Kasumi-1 (cell line): Measurements from ENCODE around the gene PDCD4.

ENCODE experiments used
- DNase-seq, 2 experiments: peaks; one replicate each; lab custom pipeline; 2025; lab: John Stamatoyannopoulos, UW

PDCD4 gene

GRCh38 chr10:110919349-110919931 is 47.7 kb downstream of the PDCD4 start, which contains the start of gene SHOC2:
Gene SHOC2 (plus strand): TSS chr10:110919604. CDS start chr10:110964359, 44,755 bp downstream.
- DNase-seq: no peak

DNA sequence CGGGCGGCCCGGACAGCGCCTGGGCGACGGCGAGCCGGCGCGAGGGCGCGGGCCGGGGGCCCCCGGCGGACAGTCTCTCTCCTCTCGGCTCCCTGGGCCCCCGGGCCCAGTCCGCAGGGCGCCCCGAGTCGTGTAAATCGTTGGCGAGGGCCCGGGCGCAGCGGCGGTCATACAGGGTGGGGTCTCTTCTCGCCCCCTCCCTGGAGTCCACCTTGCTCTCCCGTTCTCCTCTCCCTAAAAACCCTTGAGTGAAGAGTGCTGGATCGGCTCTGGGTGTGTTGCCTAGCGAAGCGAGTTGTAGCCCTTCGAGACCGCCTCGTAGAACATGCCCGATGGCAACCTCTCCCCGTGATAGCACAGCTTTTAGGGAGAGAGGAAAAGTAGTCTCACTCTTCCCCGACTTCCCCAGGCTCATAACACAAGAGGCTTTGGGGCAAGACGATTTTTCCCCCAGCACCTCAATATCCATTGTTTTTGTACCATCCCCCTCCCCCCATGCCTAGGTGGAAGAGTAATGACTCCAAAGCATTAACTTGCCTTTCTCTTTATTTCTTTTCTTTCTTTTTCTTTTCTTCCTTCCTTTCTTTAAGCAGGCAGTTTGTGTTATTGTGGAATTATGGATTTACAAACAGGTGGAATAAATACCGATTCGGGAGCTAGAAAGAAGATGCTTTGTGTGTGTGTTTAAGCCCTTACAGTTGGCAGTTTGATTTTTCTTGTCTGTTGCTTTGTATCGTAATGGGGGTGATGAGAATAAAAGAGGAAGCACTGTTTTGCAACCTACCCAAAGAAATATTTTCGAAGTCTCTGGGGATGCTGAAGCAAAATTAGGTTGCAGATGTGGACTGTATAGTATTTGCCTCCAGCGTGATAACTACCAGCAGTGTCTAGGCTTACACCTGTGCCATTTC is 48.5 kb downstream of the PDCD4 start:
- peak; percentile 92 to 96 for DNase-seq

- no peak for DNase-seq
Measured at GRCh38 chr10:110923856-110924493, 52.2 kb downstream of the PDCD4 start.

DNA sequence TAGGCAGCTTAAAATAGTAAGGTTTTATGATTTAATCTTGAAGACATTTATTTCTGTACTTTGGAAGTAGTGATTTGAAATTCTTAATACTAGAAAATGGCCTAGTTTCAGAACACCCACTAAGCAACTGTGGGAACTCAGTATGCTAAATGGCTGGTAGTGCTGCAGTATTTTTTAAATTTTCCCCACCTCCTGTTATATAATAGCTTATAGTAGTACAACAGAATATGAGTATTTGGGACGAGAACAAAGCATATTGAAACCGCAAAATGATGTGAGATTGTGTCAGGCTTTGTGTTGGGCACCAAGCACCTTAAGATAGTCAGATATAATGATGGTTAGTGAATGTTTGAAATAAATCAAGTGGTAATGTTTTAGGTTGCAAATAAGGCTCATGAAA is 55.7 kb downstream of the PDCD4 start:
- no peak for DNase-seq

DNA sequence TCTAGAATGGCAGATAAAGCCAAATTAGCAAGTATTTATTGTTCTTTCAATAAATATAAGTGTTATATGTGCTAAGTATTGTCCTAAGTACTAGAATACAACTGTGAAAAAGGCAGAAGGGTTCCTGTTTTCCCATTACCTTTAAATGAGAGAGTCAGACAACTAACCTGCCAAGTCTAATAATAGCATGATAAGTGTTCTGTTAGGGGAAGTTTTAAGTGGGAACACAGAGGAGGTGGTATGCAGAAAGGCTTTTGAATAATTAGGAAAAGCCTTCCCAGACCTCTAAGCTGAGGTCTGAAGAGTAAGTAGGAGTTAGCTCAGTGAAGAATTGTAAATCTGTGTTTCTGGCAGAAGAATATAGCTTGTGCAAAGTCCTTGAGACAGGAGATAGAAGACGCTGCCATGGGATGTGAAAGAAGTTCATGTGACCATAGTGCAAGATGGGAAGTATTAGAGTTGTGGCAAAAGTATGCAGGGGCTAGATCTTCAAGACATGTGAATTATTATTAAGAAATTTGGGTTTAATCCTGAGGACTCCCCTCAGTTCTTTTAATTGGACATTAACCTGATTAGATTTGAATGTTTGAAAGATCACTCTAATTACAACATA is 60.1 kb downstream of the PDCD4 start:
- no peak for DNase-seq

- DNase-seq: no peak
Measured at GRCh38 chr10:110932505-110933180, 60.9 kb downstream of the PDCD4 start.

DNA sequence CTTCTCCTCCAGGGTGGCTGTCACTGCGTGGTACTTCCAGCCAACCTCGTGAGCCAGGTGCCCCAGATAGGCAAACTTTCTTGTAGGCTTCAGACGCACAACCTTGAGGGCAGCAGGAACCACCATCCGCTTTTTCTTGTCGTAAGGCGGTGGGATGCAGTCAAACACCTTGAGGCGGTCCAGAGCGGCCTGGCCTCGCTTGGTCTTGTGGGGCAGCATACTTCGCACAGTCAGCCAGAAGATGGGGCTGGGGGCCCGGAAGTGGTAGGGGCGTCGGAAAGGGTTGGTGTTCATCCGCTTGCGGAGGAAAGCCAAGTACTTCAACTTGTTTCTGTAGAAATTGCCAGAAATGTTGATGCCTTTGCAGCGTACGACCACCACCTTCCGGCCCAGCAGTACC is 65.0 kb downstream of the PDCD4 start:
- DNase-seq: no peak

GRCh38 chr10:110939419-110939818 is 67.7 kb downstream of the PDCD4 start:
- no peak for DNase-seq

DNA sequence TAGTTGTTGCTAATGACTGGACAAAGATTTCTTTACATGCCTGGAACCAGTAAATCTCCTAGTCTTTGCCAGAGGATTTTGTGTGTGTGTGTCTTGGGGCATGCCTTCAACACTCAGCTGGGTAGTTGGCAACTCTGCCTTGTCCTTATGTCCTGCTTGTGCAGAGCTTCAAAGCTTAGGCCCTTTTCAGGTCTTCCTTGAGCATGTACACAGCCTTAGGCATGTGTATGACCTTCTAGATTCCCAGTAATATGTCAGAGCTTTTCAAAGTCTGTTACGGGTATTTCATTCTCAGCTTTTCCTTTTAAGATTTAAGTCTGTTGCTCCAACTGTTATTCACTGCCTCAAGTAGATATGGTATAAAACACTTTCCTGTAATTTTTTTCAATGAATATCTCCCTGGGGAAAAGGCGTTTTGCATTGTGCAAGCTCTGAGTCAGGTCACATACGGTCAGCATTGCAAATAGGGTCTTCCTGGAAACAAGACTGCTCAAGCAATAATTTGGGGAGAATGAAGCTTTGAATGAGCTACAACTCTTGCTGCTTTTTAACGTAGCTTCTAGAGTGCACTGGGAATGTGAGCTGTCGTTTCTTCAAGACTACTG is 73.2 kb downstream of the PDCD4 start:
- DNase-seq: no peak

DNA sequence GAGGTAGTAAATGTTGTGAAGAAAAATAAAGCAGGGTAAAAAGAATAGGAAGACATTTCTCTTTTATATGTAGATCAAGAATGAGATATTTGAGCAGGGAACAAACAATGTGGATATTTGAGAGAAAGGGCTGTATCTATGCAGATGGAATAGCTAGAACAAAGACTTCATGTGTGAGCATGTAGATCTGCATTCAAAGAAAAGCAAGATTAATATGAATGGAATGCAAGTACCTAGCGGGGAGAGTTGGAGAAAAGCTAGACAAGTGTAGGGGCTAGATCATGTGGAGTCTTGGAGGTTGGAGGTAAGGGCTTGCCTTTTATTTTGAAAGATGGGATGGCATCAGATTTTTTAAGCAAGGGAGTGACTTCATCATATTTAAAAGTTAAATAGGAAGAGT is 74.8 kb downstream of the PDCD4 start:
- no peak for DNase-seq

DNA sequence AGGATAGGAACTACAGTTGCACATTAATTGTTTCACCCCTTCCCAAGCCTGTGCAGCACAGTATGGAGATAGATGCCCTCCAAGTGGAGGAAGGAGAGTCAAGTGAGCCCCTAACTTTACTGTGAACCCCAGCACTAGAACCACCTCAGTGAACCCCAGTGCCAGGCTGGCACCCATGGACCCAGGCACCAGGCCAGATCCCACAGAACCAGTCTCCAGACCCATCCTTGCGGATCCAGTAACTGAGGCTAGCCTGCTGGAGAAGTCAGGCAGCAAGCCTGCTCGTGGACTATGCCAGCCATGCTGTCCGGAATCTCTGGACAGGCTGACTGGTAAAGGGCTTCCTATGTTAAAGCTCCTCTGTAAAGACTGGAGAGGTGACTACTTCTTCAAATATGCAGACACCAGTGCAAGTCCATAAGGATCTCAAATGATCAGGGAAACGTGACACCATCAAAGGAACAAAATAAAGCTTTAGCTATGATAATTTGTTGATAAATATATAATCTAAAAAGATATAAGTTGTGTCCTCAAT is 75.4 kb downstream of the PDCD4 start:
- DNase-seq: no peak
